ENCODE data around the gene EAF1.

Gene EAF1

GRCh38 chr3:15458212-15458780 is 30.9 kb downstream of the EAF1 start:
- TF ChIP-seq CTCF (IDR thresholded peaks at IDR 0.05; ENCODE audit: low read depth, low read length) = no peak
- no peak overlapping the region for H3K4me3 ChIP-seq (replicated peaks in 1 of 2; ENCODE audit: low read depth in 2 of 2, low read length in 2 of 2)
- no peak for DNase-seq (ENCODE audit: low read depth in 2 of 2)

GRCh38 chr3:15460891-15461531 is 33.6 kb downstream of the EAF1 start:
- DNase-seq (ENCODE audit: low read depth in 2 of 2) = no peak
- no peak for TF ChIP-seq CTCF (IDR thresholded peaks at IDR 0.05; ENCODE audit: low read depth, low read length)
- H3K4me3 ChIP-seq (replicated peaks in 1 of 2; ENCODE audit: low read depth in 2 of 2, low read length in 2 of 2) = no peak overlapping the region

GRCh38 chr3:15462451-15462850 is 35.1 kb downstream of the EAF1 start:
- no peak for TF ChIP-seq CTCF (IDR thresholded peaks at IDR 0.05; ENCODE audit: low read depth, low read length)
- no peak for DNase-seq (ENCODE audit: low read depth in 2 of 2)
- no peak overlapping the region for H3K4me3 ChIP-seq (replicated peaks in 1 of 2; ENCODE audit: low read depth in 2 of 2, low read length in 2 of 2)

- DNase-seq (ENCODE audit: low read depth in 2 of 2) = no peak
- TF ChIP-seq CTCF (IDR thresholded peaks at IDR 0.05; ENCODE audit: low read depth, low read length) = no peak
- H3K4me3 ChIP-seq (replicated peaks in 1 of 2; ENCODE audit: low read depth in 2 of 2, low read length in 2 of 2) = no peak overlapping the region
Observed at GRCh38 chr3:15465876-15466585, 38.6 kb downstream of the EAF1 start.

GRCh38 chr3:15467227-15468181 is 40.1 kb downstream of the EAF1 start:
- DNase-seq (ENCODE audit: low read depth in 2 of 2) = no peak
- no peak for TF ChIP-seq CTCF (IDR thresholded peaks at IDR 0.05; ENCODE audit: low read depth, low read length)
- H3K4me3 ChIP-seq (replicated peaks in 1 of 2; ENCODE audit: low read depth in 2 of 2, low read length in 2 of 2) = no peak overlapping the region

- H3K4me3 ChIP-seq (replicated peaks in 1 of 2; ENCODE audit: low read depth in 2 of 2, low read length in 2 of 2) = no peak overlapping the region
- no peak for TF ChIP-seq CTCF (IDR thresholded peaks at IDR 0.05; ENCODE audit: low read depth, low read length)
- no peak for DNase-seq (ENCODE audit: low read depth in 2 of 2)
Observed at GRCh38 chr3:15470261-15470660, 42.9 kb downstream of the EAF1 start.

Measured in cardiac fibroblast (primary cell).